ENCODE measurements around the gene COLEC11. TPM values are rescaled to one million over a fixed set of nuclear protein-coding genes. Genes with fewer than 3 reads are reported as not detected.
"Not testable (repeated sequence)": the region's sequence is repeated elsewhere in the genome, so short reads cannot be mapped to it uniquely, and the experiment has no call there.

The COLEC11 gene
- total RNA-seq, 1 donor from 2014 or later, result not detected

DNA sequence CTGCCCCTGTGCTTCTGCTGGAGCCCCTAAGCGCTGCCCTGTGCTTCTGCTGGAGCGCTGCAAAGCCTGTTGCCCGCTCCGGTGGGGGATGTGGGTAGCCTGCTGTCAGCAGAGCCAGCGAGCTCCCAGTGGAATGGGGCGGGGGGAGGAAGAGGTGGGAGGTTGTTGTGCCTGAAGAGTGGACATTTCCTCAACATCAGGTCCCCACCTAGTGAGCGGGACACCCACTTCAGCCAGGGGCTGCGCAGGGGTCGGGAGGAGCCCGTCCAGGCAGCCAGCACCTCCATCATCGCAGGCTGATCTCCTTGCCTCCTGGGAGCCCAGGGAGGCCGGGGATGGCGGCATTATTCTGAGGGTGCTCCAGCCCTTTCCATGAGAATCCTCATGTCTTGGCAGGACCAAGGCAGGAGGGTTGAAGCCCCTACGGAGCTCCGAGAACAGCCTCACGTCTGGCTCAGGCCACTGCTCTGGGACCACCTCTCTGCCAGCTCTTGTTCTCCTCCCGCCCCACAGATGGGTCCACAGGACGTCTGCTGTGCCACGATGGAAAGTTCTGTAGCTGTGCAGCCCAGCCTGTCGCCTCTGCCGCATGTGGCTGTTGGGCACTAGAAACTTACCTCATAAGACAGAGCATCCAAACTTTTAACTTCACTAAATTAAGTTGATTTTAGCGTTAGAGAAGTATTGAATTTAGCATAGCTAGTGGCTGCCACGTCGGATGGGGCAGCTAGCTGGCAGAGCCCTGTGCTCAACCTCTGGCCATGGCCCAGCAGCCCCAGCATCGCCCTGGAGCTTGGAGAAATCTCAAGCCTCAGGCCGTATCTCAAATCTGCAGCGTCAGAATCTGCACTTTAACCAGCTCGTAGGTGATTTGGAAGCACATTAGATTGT lies 61.2 kb downstream of the COLEC11 start:
- ATAC-seq, result no peak

GRCh38 chr2:3656762-3657721 lies 62.1 kb downstream of the COLEC11 start:
- ATAC-seq, result no peak

DNA sequence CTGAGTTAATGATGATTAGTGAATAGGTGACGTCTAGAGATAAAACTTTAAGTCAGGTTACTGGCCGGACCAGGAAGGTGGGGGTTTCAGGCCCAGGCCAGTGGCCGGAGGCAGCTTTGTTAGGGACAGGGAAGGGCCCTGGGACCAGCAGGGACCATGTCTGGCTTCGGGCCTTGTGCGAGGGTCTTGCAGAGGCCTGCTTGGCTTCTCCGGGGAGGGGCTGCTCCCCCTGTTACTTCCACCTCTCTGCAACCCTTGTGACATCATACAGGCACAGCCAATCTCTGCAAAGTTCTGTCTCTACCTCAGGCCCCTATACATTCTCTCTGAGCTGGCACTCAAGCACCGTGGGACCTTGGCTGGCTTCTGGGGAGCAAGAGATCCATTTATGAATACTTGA lies 63.0 kb downstream of the COLEC11 start, which contains the start of gene ALLC:
TSS of gene ALLC (plus strand) at position 320 of the 400 bp plus-strand sequence. CDS start 12,958 bp downstream, outside the sequence.
- ATAC-seq, result no peak

DNA sequence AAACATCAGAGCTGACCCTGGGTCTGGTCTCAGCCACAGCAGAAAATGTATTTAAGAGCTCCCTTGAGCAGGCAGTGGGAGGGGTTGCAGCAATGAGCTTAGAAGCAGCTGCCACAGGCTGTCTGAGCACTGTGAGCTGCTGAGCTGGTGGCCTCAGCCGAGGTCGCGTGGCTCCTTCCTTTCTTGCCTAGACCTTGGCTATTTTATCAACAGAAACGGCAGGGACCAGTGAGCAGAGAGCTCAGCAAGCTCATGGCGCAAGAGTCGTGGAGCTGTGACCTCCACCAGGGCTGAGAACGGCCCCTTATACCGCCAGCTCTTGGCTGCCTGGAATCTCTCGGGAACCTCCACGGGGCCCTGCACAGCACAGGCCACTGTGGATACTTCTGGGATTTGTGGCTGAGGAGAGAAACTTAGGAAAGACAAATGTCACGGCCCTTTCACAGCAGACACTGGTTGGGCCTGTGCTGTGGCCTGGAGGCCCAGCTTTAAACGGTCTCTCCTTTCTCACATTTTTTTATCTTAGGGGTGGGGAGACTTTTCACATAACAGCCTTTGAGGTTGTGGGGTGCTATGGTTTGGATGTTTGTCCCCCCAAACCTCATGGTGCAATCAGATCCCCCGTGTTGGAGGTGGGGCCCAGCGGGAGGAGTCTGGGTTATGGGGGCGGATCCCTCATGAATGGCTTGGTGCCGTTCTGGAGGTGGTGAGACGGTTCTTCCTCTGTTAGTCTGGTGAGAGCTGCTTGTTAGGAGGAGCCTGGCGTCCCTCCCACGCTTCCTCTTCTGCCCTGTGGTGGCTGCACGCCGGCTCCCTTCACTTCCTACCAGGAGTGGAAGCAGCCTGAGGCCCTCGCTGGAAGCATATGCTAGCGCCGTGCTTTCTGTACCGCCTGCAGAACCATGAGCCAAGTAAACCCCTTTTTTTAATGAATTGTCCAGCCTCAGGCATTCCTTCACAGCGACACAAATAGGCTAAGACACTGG lies 64.8 kb downstream of the COLEC11 start:
- no peak for ATAC-seq

DNA sequence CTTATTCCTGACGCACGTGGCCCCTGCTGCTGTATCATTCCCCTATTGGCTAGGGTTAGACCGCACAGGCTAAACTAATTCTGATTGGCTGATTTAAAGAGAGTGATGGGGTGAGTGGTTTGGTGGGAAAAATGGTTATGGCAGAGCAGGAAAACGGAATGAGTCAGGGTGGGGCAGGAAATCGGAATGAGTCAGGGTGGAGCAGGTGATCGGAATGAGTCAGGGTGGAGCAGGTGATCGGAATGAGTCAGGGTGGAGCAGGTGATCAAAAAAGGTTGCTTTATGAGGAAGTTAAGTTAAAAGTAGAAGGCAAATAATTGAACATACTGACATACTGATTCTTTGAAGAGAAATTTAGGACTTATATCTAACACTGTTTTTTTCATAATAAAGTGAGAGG lies 65.7 kb downstream of the COLEC11 start:
- ATAC-seq, result not testable (repeated sequence)

- no peak for ATAC-seq
Observed at GRCh38 chr2:3661149-3661660, 66.3 kb downstream of the COLEC11 start.

DNA sequence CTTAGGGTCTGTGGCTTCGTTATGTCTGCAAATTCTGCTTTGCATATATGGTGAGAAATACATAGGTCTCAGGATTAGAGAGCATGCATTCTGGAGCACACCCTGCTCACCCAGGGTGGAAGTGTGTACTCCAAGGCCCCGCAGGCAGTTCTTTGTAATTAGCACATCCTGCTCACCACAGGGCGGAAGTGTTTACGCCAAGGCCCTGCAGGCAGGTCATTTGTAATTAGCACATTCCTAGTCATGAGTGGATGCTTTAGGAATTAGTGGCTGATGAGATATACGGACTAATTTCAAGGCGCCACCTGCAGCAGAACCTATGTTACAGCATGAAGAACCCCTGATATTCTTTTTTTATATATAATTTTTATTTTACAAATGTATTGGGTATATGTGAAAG lies 67.3 kb downstream of the COLEC11 start:
- ATAC-seq, result peak; percentile 50

DNA sequence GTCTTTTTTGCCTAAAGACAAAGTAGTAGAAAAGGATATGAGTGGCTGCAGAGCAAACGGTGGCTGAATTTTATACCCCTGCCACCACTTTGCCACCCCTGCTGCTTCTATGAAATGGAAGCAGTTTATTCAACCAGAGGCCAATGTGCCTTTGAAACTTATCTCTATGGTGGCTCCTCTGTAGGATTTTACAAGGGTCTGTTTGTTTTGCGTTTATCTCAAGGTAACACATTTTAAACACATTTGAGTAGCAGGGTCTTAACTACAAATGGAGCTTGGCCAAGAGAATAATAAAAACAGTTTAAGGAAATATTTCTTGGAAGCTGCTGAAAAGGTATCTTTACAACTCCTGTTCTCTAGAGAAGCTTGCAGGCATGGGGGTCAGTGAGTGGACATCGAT lies 69.2 kb downstream of the COLEC11 start:
- ATAC-seq, result no peak

DNA sequence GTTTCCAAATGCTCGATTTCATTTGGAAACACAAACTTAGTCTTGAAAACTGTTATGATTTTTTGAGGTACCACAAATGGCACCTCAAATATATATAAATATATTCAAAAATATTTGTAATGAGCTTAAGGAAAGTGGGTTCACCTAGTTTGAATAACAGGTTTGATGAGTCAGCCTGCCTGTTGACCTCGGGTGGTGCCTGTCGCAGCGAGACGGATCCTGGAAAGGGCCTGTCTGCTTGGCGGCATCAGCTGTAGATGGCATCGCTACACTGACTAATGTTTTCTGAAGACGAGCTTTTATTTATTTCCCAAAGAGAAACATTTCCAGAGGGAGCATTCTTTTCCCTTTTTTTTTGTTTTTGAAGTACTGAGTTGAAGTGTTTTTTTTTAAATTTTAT lies 70.0 kb downstream of the COLEC11 start:
- peak; percentile 84 for ATAC-seq

DNA sequence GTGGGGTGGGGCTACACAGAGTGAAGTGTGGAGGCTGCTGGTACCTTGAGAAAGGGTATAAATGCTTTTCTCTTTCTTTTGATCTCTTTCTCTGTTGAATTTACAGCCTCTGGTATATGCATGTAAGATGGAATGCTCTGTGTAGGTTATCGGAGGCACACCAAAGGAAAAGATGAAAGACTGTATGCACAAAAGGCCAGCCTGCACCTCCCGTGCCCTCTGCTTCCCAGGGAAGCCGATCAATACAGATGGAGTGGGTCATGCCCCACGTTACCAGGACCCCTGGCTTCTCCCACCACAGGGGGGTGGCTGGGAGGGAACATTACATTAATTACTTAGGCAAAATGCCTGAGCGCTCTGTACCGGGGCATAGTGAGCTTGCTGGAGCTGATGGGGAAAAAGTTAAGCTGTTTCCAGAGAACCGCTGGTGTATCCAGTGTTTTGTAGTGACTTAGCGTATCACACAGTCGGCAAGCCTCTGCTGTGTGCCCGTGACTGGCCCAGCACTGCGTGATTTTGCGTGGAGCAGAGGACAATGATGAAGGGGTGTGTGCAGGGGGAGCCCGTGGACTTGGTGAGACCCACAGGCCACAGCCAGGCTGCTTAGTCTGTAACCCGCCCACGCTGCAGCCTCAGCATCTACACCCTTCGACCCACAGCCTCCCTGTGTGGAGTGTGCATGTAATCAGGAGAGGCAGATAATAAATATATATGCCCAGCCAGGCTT lies 71.1 kb downstream of the COLEC11 start:
- ATAC-seq, result no peak

GRCh38 chr2:3666613-3666975 lies 71.7 kb downstream of the COLEC11 start:
- no peak for ATAC-seq

- no peak for ATAC-seq
Observed at GRCh38 chr2:3667151-3667631, 72.3 kb downstream of the COLEC11 start.

DNA sequence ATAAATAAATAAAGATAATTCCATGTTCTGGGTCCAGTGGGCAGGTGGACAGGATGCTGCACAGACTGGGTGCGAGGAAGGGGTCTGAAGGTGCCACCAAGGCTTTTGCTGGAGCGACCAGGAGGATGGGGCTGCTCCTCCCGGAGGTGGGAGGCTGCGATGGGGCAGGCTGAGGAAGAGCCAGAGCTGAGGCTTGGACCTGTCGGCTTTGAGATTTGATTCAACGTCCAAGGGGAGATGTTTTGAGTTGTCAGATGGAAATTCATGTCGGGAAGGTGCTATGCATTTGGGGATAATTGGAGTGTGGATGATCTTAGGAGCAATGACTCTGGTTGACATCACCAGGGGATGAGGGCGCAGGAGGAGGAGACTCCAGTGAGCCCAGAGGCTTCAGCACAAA lies 74.7 kb downstream of the COLEC11 start:
- no peak for ATAC-seq

DNA sequence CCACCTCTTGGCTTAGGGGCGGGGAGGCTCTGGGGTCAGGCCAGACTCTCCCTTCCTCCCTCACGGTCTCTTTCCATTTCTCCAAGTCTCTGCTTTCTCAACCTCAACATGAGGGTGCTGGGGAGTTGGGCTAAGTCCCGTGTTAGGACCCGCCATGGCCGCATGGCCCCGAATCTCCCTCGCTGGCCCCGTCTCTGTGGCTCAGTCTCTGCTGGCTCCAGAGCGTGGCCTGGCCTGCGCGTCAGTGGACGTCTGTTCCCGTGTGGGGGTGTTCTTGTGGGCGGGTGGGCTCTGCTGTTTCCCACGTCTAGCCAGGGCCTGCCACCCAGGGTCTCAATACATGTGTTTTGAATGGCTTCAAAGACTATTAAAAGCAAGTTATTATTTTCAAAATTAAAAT lies 75.5 kb downstream of the COLEC11 start:
- no peak for ATAC-seq

- ATAC-seq, result no peak
Observed at GRCh38 chr2:3670941-3671340, 76.0 kb downstream of the COLEC11 start.

- ATAC-seq, result no peak
Observed at GRCh38 chr2:3672861-3673678, 78.2 kb downstream of the COLEC11 start.

- ATAC-seq, result no peak
Observed at GRCh38 chr2:3674066-3674845, 79.3 kb downstream of the COLEC11 start.

DNA sequence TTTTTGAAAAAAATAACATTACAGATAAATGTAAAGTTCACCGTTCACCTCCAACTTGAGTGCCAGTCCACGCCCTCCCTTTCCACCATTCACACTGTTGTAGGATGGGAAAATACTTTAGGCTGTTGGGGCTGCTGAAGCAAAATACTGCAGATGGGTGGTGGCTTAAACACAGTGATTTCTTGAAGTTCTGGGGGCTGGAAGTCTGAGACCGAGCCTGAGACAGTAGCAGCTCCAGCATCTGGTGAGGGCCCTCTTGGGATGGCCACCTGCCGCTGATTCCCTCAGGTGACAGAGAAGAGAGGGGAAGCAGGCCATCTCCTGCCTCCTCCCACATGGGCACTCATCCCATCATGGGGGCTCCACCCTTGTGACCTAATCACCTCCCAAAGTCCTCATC lies 80.8 kb downstream of the COLEC11 start:
- no peak for ATAC-seq

DNA sequence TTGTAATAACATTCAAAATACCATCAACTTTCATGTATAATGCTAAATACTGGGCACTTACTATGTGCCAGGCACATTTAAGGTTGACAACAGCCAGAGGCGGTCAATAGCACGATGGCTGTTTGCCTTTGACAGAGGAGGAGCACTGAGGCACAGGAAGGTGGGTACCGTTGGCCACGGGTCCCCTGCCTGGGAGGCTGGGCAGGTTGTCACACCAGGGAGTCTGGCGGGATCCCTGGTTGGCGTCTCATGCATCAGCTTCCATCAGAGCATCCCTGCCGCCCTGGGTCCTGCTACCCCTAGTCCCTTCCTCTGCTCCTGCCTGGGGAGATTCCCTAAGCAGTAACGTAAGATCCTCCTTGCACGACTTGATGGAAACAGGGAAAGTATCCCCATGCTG lies 82.5 kb downstream of the COLEC11 start:
- ATAC-seq, result no peak

All from esophagus mucosa (tissue), 1 donor.